Neural progenitor cell (in vitro differentiated cells): ENCODE data around the gene PEX7. TPM values are rescaled to one million over a fixed set of nuclear protein-coding genes. Genes with fewer than 3 reads are reported as not detected.

Experiments
- DNase-seq: peaks from one replicate; pipeline ENCODE4 v3.0.0-alpha.2; 2016; ENCODE audit warnings: low spot score
- H2AFZ ChIP-seq: fragments of 200-600 bp; sonication (generic); replicated peaks from 2 replicates; pipeline ENCODE4 v1.6.1; 2016; ENCODE audit warnings: antibody characterized with exemption
- H3F3A ChIP-seq: fragments of 200-600 bp; sonication (generic); 2 replicates; pipeline ENCODE4 v1.6.1; 2016; ENCODE audit warnings: antibody characterized with exemption, low read depth
- H3K27ac ChIP-seq: fragments of 200-600 bp; sonication (generic); 2 replicates; pipeline ENCODE4 v1.5.1; 2016; ENCODE audit warnings: mild to moderate bottlenecking
- H3K27me3 ChIP-seq: fragments of 200-600 bp; sonication (generic); 2 replicates; pipeline ENCODE4 v1.6.1; 2016; ENCODE audit warnings: mild to moderate bottlenecking, moderate library complexity
- H3K36me3 ChIP-seq: fragments of 200-600 bp; sonication (generic); 2 replicates; pipeline ENCODE4 v1.5.1; 2016
- H3K4me1 ChIP-seq: fragments of 200-600 bp; sonication (generic); 2 replicates; pipeline ENCODE4 v1.6.1; 2016; ENCODE audit warnings: mixed run types
- H3K4me2 ChIP-seq: fragments of 200-600 bp; sonication (generic); 2 replicates; pipeline ENCODE4 v1.6.1; 2016
- H3K4me3 ChIP-seq: fragments of 200-600 bp; sonication (generic); 2 replicates; pipeline ENCODE4 v1.5.1; 2016
- H3K79me2 ChIP-seq: fragments of 200-600 bp; sonication (generic); 2 replicates; pipeline ENCODE4 v1.6.1; 2016; ENCODE audit warnings: low read depth
- H3K9ac ChIP-seq: fragments of 200-600 bp; sonication (generic); 2 replicates; pipeline ENCODE4 v1.6.1; 2016
- H3K9me3 ChIP-seq: fragments of 200-600 bp; sonication (generic); 2 replicates; pipeline ENCODE4 v1.5.1; 2016; ENCODE audit warnings: low read depth
- H4K20me1 ChIP-seq: fragments of 200-600 bp; sonication (generic); 2 replicates; pipeline ENCODE4 v1.6.1; 2016; ENCODE audit warnings: low read depth
- H3K27ac Mint-ChIP-seq: 3 replicates; pipeline ENCODE4 v1.8.0; 2021; ENCODE audit warnings: mixed read lengths
- H3K27me3 Mint-ChIP-seq: 2 replicates; pipeline ENCODE4 v1.8.0; 2022; ENCODE audit warnings: low read depth, mild to moderate bottlenecking, inconsistent platforms, moderate library complexity, mixed read lengths; ENCODE audit not compliant: insufficient read depth
- H3K36me3 Mint-ChIP-seq: 3 replicates; pipeline ENCODE4 v1.8.0; 2021; ENCODE audit warnings: mixed read lengths
- H3K4me1 Mint-ChIP-seq: 3 replicates; pipeline ENCODE4 v1.8.0; 2021; ENCODE audit warnings: mixed read lengths
- H3K4me3 Mint-ChIP-seq: 3 replicates; pipeline ENCODE4 v1.8.0; 2021; ENCODE audit warnings: mild to moderate bottlenecking, moderate library complexity, mixed read lengths
- H3K9me3 Mint-ChIP-seq: 3 replicates; pipeline ENCODE4 v1.8.0; 2020; ENCODE audit warnings: mixed read lengths
- CTCF ChIP-seq: fragments of 200-600 bp; sonication (generic); IDR thresholded peaks from 2 replicates; pipeline ENCODE4 v1.5.1; 2017; ENCODE audit warnings: antibody characterized with exemption, mild to moderate bottlenecking
- EZH2 ChIP-seq: fragments of 200-600 bp; sonication (generic); IDR thresholded peaks from 2 replicates; pipeline ENCODE4 v1.6.1; 2017; ENCODE audit warnings: antibody characterized with exemption, mild to moderate bottlenecking, moderate library complexity
- EZH2phosphoT487 ChIP-seq: fragments of 200-600 bp; sonication (generic); IDR thresholded peaks from 2 replicates; pipeline ENCODE4 v1.6.1; 2017; ENCODE audit warnings: antibody characterized with exemption
- total RNA-seq: library from RNA; depleted of rRNA; stranded (reverse); fragments of >200 nt; gene quantifications from 2 replicates; pipeline ENCODE4 v1.2.3, GENCODE V29; 2015; ENCODE audit warnings: low replicate concordance

Gene PEX7
- total RNA-seq, 1 donor from 2014 or later, result 16.9 TPM

- Histone ChIP-seq H3K4me2 (no peak overlapping the region), H3F3A (no peaks in the 10 kb centered on the region), H3K27me3 (no peaks in the 10 kb centered on the region), H3K9me3 (no peaks in the 10 kb centered on the region), H3K4me1 (no peaks in the 10 kb centered on the region), H3K4me3 (no peak overlapping the region), H4K20me1 (no peaks in the 10 kb centered on the region), H3K27ac (no peak overlapping the region), H3K79me2 (no peaks in the 10 kb centered on the region), H3K36me3 (no peaks in the 10 kb centered on the region), H3K9ac (no peak overlapping the region), H2AFZ (no peak overlapping the region)
- TF ChIP-seq EZH2phosphoT487 (no peak), CTCF (no peak), EZH2 (no peak)
- Mint-ChIP-seq H3K27ac (peak overlapping the region; percentile 0), H3K4me1 (peaks cover 7% of the 10 kb centered on the region), H3K4me3 (no peak overlapping the region), H3K27me3 (no peaks in the 10 kb centered on the region), H3K9me3 (no peaks in the 10 kb centered on the region), H3K36me3 (no peaks in the 10 kb centered on the region)
- DNase-seq, result no peak
Measured at GRCh38 chr6:136774228-136775041, 48.0 kb upstream of the PEX7 start.

GRCh38 chr6:136775081-136775480, 47.3 kb upstream of the PEX7 start:
- no peak overlapping the region for H3K4me3 ChIP-seq
- H3F3A ChIP-seq, result no peaks in the 10 kb centered on the region
- no peaks in the 10 kb centered on the region for H3K4me1 ChIP-seq
- no peaks in the 10 kb centered on the region for H3K9me3 Mint-ChIP-seq
- H3K9ac ChIP-seq, result no peak overlapping the region
- DNase-seq, result no peak
- no peak overlapping the region for H3K4me2 ChIP-seq
- H3K36me3 ChIP-seq, result no peaks in the 10 kb centered on the region
- H2AFZ ChIP-seq, result no peak overlapping the region
- H3K79me2 ChIP-seq, result no peaks in the 10 kb centered on the region
- no peaks in the 10 kb centered on the region for H3K27me3 Mint-ChIP-seq
- no peaks in the 10 kb centered on the region for H3K27me3 ChIP-seq
- no peak overlapping the region for H3K27ac Mint-ChIP-seq
- H3K27ac ChIP-seq, result no peak overlapping the region
- H3K36me3 Mint-ChIP-seq, result no peaks in the 10 kb centered on the region
- H3K4me3 Mint-ChIP-seq, result no peak overlapping the region
- TF ChIP-seq CTCF (no peak), EZH2phosphoT487 (no peak), EZH2 (no peak)
- no peaks in the 10 kb centered on the region for H4K20me1 ChIP-seq
- H3K9me3 ChIP-seq, result no peaks in the 10 kb centered on the region
- H3K4me1 Mint-ChIP-seq, result peaks cover 9% of the 10 kb centered on the region

- Histone ChIP-seq H4K20me1 (no peaks in the 10 kb centered on the region), H3K27ac (no peak overlapping the region), H3K4me3 (no peak overlapping the region), H2AFZ (no peak overlapping the region), H3K9me3 (no peaks in the 10 kb centered on the region), H3K36me3 (no peaks in the 10 kb centered on the region), H3K4me2 (no peak overlapping the region), H3K4me1 (no peaks in the 10 kb centered on the region), H3K79me2 (no peaks in the 10 kb centered on the region), H3K9ac (no peak overlapping the region), H3F3A (no peaks in the 10 kb centered on the region), H3K27me3 (no peaks in the 10 kb centered on the region)
- no peaks in the 10 kb centered on the region for H3K27me3 Mint-ChIP-seq
- no peak overlapping the region for H3K4me3 Mint-ChIP-seq
- no peak overlapping the region for H3K27ac Mint-ChIP-seq
- H3K36me3 Mint-ChIP-seq, result no peaks in the 10 kb centered on the region
- no peaks in the 10 kb centered on the region for H3K9me3 Mint-ChIP-seq
- TF ChIP-seq EZH2 (no peak), CTCF (no peak), EZH2phosphoT487 (no peak)
- no peak for DNase-seq
- H3K4me1 Mint-ChIP-seq, result peaks cover 9% of the 10 kb centered on the region
Measured at GRCh38 chr6:136775548-136775947, 46.8 kb upstream of the PEX7 start.
